Upper lobe of left lung (tissue), 6 donors: ENCODE measurements around the gene SPTBN2. TPM values are rescaled to one million over a fixed set of nuclear protein-coding genes. Genes with fewer than 3 reads are reported as not detected.

Experiments
- ATAC-seq, 2 donors: fragments of 200-7000 bp; cut with Tn5 transposase; one replicate each; pipeline ENCODE4 v1.9.1; 2022; ENCODE audit warnings: mild to moderate bottlenecking in 2 of 2, moderate library complexity in 2 of 2; ENCODE audit not compliant: low FRiP score in 2 of 2
- DNase-seq, 2 donors: peaks; one replicate each; pipeline ENCODE4 v3.0.0-alpha.2; 2019 to 2020
- H3K27ac ChIP-seq, 4 donors: fragments of 200-600 bp; sonication (generic); one replicate each; pipeline ENCODE4 v1.5.1; 2016 to 2019
- H3K27me3 ChIP-seq, 4 donors: fragments of 200-600 bp; sonication (generic); one replicate each; pipeline ENCODE4 v1.5.1; 2017 to 2019
- H3K36me3 ChIP-seq, 4 donors: fragments of 200-600 bp; sonication (generic); one replicate each; pipeline ENCODE4 v1.5.1; 2016 to 2019
- H3K4me1 ChIP-seq, 4 donors: fragments of 200-600 bp; sonication (generic); one replicate each; pipeline ENCODE4 v1.5.1; 2018 to 2019
- H3K4me3 ChIP-seq, 4 donors: fragments of 200-600 bp; sonication (generic); one replicate each; pipeline ENCODE4 v1.5.1; 2017 to 2019; ENCODE audit warnings: mild to moderate bottlenecking in 2 of 4, moderate library complexity in 1 of 4
- H3K9me3 ChIP-seq, 4 donors: fragments of 200-600 bp; sonication (generic); one replicate each; pipeline ENCODE4 v1.5.1; 2018 to 2019
- CTCF ChIP-seq, 6 experiments: fragments of 450-650 bp in 4 of 6; fragments of 200-600 bp in 2 of 6; sonication (generic) in 2 of 6; IDR thresholded peaks; one replicate each; pipeline ENCODE4 v1.5.1; 2016 to 2019; ENCODE audit warnings: antibody characterized with exemption in 6 of 6
- EP300 ChIP-seq, 4 donors: sonication (generic); formaldehyde crosslinking; IDR thresholded peaks; one replicate each; pipeline ENCODE4 v1.5.1; 2017; ENCODE audit warnings: antibody characterized with exemption in 4 of 4, control low read depth in 2 of 4
- POLR2A ChIP-seq, 4 donors: fragments of 450-650 bp; IDR thresholded peaks; one replicate each; pipeline ENCODE4 v1.5.1; 2016 to 2017; ENCODE audit warnings: antibody characterized with exemption in 4 of 4, mild to moderate bottlenecking in 2 of 4
- POLR2AphosphoS5 ChIP-seq, 2 donors: sonication (generic); formaldehyde crosslinking; IDR thresholded peaks; one replicate each; pipeline ENCODE4 v1.5.1; 2017; ENCODE audit warnings: antibody characterized with exemption in 2 of 2
- WGBS, 2 donors: methylation state at CpG; one replicate each; pipeline ENCODE4 v1.1.5; 2017 to 2018; 5-methylcytosine and 5-hydroxymethylcytosine counted together
- total RNA-seq, 6 donors: library from RNA; depleted of rRNA in 4 of 6; stranded (reverse); fragments of >200 nt in 4 of 6; gene quantifications; one replicate each; pipeline versions ENCODE4 v1.1.0 to v1.2.1, GENCODE V29; 2016 to 2021
- donor health status: DM: no; HTN: no; CAD: no; lungs with moderate emphysema.
- donor health status: DM: no; HTN: yes; CAD: no; lungs with severe emphysema.

SPTBN2 gene
- 10 to 100 TPM in 5 of 6 donors, 1 to 10 TPM in 1; 9.3 to 45.1 (median 21.1) TPM for total RNA-seq

DNA sequence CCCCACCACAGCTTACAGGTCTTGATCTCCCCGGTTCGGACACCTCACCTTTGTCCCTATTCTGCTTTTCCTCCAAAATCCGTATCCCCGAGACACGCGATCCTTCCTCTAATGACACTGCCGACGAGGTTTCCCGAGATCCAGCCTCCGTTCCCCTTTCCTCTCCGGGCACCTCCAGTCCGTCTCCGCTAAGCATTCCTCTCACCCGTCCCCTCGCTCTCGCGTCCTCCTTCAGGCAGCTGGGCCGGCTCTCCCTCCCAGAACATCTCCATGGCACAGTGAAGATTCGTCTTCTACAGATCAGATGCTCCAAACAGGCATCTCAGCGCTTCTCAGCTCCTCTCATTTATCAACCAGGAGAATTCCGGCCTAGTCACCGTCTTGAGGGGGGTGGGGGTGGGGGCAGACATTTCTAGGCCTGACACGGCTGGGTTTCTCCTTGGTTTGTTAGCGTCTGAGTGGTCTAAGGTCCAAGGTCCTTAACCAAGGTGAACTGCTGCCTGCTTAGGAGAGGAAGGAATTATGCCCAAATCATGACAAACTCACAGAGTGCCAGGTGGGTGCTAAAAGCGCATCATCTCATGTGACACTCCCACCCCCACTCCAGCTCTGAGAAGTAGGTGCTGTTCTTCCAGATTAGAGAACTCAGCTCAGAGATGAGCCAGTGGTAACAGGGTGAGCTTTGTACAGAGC lies at the start of gene SPTBN2:
Gene SPTBN2, minus strand, starts transcription at position 524 of the 693 bp plus-strand sequence. CDS start 7,976 bp downstream, outside the sequence.
- no peak for TF ChIP-seq EP300 (IDR thresholded peaks at IDR 0.05)
- TF ChIP-seq POLR2A (IDR thresholded peaks at IDR 0.05): no peak
- TF ChIP-seq POLR2AphosphoS5 (IDR thresholded peaks at IDR 0.05): no peak
- TF ChIP-seq CTCF (IDR thresholded peaks at IDR 0.05): no peak
- no peaks in the 10 kb centered on the region for H3K36me3 ChIP-seq
- ATAC-seq (peak in 1 of 2 donors; percentile 27), DNase-seq (no peak)
- H3K4me1 ChIP-seq: peaks cover 11 to 17% (median 13%) of the 10 kb centered on the region in 4 donors
- no peak within 1 kb of the TSS for H3K27ac ChIP-seq
- WGBS, 2 donors: 21 to 22% methylated on average over 25 of the region's 25 CpGs
- H3K4me3 ChIP-seq: peak within 1 kb of the TSS; percentile 13 to 58 (median 56)
- H3K27me3 ChIP-seq: peaks cover 0 to 20% (median 7%) of the 10 kb centered on the region in 4 donors
- H3K9me3 ChIP-seq: no peaks in the 10 kb centered on the region

DNA sequence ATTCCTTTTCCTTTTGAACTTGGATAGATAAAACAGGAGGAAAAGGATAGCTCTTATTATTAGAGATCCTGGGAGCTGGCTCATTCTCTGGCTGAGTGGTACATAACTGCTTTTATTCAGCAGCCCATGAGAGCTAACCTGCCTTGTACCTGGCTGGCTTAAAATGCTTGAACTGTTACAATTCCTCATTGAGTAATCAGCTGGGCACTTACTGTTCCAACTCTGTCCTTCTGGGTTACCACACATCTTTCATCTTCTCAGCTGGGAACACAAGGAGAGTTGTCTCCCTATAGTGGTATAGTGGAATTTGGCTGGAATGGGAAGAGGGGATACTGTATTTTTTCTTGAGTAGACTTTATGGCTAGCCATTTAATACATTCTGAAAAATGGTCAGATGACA lies 39.8 kb upstream of the SPTBN2 start:
- H3K27ac ChIP-seq: no peak overlapping the region
- DNase-seq (peak in 1 of 2 donors; percentile 38), ATAC-seq (peak in 1 of 2 donors; percentile 62)

DNA sequence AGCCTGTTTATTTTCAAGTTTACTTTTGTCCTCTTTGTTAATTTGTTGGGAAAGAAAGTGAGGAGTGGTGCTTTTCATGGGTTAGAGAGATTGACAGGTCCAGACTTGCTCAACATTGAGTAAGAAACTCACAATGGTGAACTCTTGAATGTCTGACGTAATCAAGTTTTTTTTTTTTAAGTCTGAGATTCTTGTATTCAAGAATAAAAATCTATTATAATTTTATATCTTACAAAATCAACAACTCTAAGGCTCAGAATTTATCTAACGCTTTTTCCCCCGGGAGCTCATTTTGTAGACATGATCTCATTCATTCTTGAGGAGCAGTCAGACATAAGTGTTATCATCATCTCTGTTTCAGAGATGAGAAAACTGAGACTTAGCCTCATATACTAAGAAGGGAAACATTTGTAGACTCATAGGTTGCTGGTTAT lies 39.1 kb upstream of the SPTBN2 start:
- ATAC-seq (peak in 1 of 2 donors; percentile 93), DNase-seq (no peak)
- no peak overlapping the region for H3K4me3 ChIP-seq
- no peaks in the 10 kb centered on the region for H3K36me3 ChIP-seq
- no peak overlapping the region for H3K27ac ChIP-seq
- no peaks in the 10 kb centered on the region for H3K27me3 ChIP-seq
- peaks cover 0 to 6% (median 0%) of the 10 kb centered on the region in 4 donors for H3K4me1 ChIP-seq
- 56 to 77% methylated on average over 3 of the region's 3 CpGs for WGBS, 2 donors
- TF ChIP-seq POLR2AphosphoS5 (IDR thresholded peaks at IDR 0.05): no peak
- TF ChIP-seq EP300 (IDR thresholded peaks at IDR 0.05): no peak
- no peak for TF ChIP-seq POLR2A (IDR thresholded peaks at IDR 0.05)
- TF ChIP-seq CTCF (IDR thresholded peaks at IDR 0.05): no peak
- no peaks in the 10 kb centered on the region for H3K9me3 ChIP-seq

More for the DNA sequence above, 39.8 kb upstream of the SPTBN2 start:
- Histone ChIP-seq H3K27me3 (no peaks in the 10 kb centered on the region), H3K36me3 (no peaks in the 10 kb centered on the region), H3K9me3 (no peaks in the 10 kb centered on the region), H3K4me3 (no peak overlapping the region), H3K4me1 (peaks cover 0 to 6% (median 0%) of the 10 kb centered on the region in 4 donors)
- no peak for TF ChIP-seq CTCF (IDR thresholded peaks at IDR 0.05)
- TF ChIP-seq POLR2AphosphoS5 (IDR thresholded peaks at IDR 0.05): no peak
- TF ChIP-seq POLR2A (IDR thresholded peaks at IDR 0.05): no peak
- no peak for TF ChIP-seq EP300 (IDR thresholded peaks at IDR 0.05)

DNA sequence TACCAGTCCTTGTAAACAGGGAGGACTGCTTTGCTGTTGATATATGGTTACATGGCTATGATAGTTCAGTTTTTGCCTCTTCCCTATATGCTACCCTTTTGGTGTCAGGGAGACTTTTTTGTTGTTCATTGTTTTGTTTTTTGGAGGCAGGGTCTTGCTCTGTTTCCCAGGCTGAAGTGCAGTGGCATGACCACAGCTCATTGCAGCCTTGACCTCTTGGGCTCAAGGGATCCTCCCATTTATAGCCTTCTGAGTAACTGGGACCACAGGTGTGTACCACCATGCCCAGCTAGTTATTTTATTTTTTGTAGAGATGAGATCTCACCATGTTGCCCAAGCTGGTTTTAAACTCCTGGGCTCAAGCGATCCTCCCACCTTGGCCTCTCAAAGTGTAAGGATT lies 38.6 kb upstream of the SPTBN2 start:
- peaks cover 0 to 6% (median 0%) of the 10 kb centered on the region in 4 donors for H3K4me1 ChIP-seq
- DNase-seq (peak in 1 of 2 donors; percentile 27), ATAC-seq (no peak)
- no peaks in the 10 kb centered on the region for H3K9me3 ChIP-seq
- no peaks in the 10 kb centered on the region for H3K27me3 ChIP-seq
- 74 to 82% methylated on average over 1 of the region's 1 CpG for WGBS, 2 donors
- H3K36me3 ChIP-seq: peaks cover 0 to 4% (median 0%) of the 10 kb centered on the region in 4 donors
- TF ChIP-seq POLR2A (IDR thresholded peaks at IDR 0.05) (no peak), EP300 (IDR thresholded peaks at IDR 0.05) (no peak)
- no peak overlapping the region for H3K4me3 ChIP-seq
- H3K27ac ChIP-seq: no peak overlapping the region

GRCh38 chr11:66766681-66767080 lies 37.7 kb upstream of the SPTBN2 start:
- Histone ChIP-seq H3K4me1 (peaks cover 0 to 6% (median 0%) of the 10 kb centered on the region in 4 donors), H3K36me3 (peaks cover 0 to 6% (median 0%) of the 10 kb centered on the region in 4 donors), H3K4me3 (no peak overlapping the region), H3K27me3 (no peaks in the 10 kb centered on the region), H3K9me3 (no peaks in the 10 kb centered on the region), H3K27ac (no peak overlapping the region)
- no peak for TF ChIP-seq POLR2A (IDR thresholded peaks at IDR 0.05)
- no peak for TF ChIP-seq CTCF (IDR thresholded peaks at IDR 0.05)
- TF ChIP-seq POLR2AphosphoS5 (IDR thresholded peaks at IDR 0.05): no peak
- TF ChIP-seq EP300 (IDR thresholded peaks at IDR 0.05): no peak
- ATAC-seq (no peak), DNase-seq (no peak)
- 73 to 81% methylated on average over 2 of the region's 2 CpGs for WGBS, 2 donors
